Right hindlimb (tissue), 1 donor: Measurements from ENCODE around the gene PSMD13.
"Not testable (repeated sequence)": the region's sequence is repeated elsewhere in the genome, so short reads cannot be mapped to it uniquely, and the experiment has no call there.

Experiments used
- DNase-seq: peaks from one replicate; pipeline ENCODE4 v3.0.0-alpha.2; 2018

PSMD13 gene

GRCh38 chr11:278001-278951, 41.5 kb downstream of the PSMD13 start, which contains the start of gene NLRP6:
Gene NLRP6, plus strand, starts transcription at chr11:278407. Its CDS starts 163 bp downstream, at chr11:278570.
- no peak for DNase-seq

GRCh38 chr11:279040-279965, 42.5 kb downstream of the PSMD13 start:
- no peak for DNase-seq

GRCh38 chr11:279966-280705, 43.4 kb downstream of the PSMD13 start:
- no peak for DNase-seq

GRCh38 chr11:280706-281485, 44.1 kb downstream of the PSMD13 start:
- DNase-seq, result no peak

GRCh38 chr11:281486-282161, 44.8 kb downstream of the PSMD13 start:
- DNase-seq, result no peak

GRCh38 chr11:282171-282570, 45.4 kb downstream of the PSMD13 start:
- DNase-seq, result no peak

- no peak for DNase-seq
Measured at GRCh38 chr11:282630-283360, 46.0 kb downstream of the PSMD13 start.

GRCh38 chr11:283405-284104, 46.8 kb downstream of the PSMD13 start:
- no peak for DNase-seq

- DNase-seq, result no peak
Measured at GRCh38 chr11:284105-285020, 47.6 kb downstream of the PSMD13 start.

GRCh38 chr11:285021-285893, 48.5 kb downstream of the PSMD13 start:
- no peak for DNase-seq

GRCh38 chr11:285894-286220, 49.1 kb downstream of the PSMD13 start:
- DNase-seq, result no peak

- not testable (repeated sequence) for DNase-seq
Measured at GRCh38 chr11:286977-287820, 50.4 kb downstream of the PSMD13 start.

- DNase-seq, result no peak
Measured at GRCh38 chr11:287821-288477, 51.2 kb downstream of the PSMD13 start.

- DNase-seq, result peak; percentile 56
Measured at GRCh38 chr11:288478-289397, 52.0 kb downstream of the PSMD13 start, which contains the start of gene PGGHG. Gene PGGHG, plus strand, starts transcription at chr11:289126. Its CDS starts 691 bp downstream, at chr11:289817.

GRCh38 chr11:289398-289711, 52.6 kb downstream of the PSMD13 start:
- no peak for DNase-seq
